Keratinocyte (primary cell): ENCODE data around the gene COL4A6. TPM values are rescaled to one million over a fixed set of nuclear protein-coding genes. Genes with fewer than 3 reads are reported as not detected.

Experiments
- DNase-seq: peaks from one replicate; pipeline ENCODE4 v3.0.0-alpha.2; 2011; ENCODE audit warnings: low read depth, missing footprints, low spot score
- FAIRE-seq: peaks from 2 replicates; lab custom pipeline; 2011; peaks lifted over from hg19 to GRCh38; lab: Jason Lieb, UNC
- H2AFZ ChIP-seq: 2 replicates; pipeline ENCODE4 v1.6.0; 2012; ENCODE audit warnings: low read length, control low read depth, inconsistent platforms; ENCODE audit not compliant: control insufficient read depth
- H3K27ac ChIP-seq: 2 replicates; pipeline ENCODE4 v1.5.1; 2011; ENCODE audit warnings: low read length; ENCODE audit not compliant: control insufficient read depth, insufficient read depth
- H3K27me3 ChIP-seq: 3 replicates; pipeline ENCODE4 v1.6.0; 2011; ENCODE audit warnings: low read length; ENCODE audit not compliant: control insufficient read depth, insufficient read depth; ENCODE audit errors: extremely low read depth
- H3K36me3 ChIP-seq, 2 experiments: 2 replicates in 1 of 2; 3 replicates in 1 of 2; pipeline ENCODE4 v1.5.1; 2011; ENCODE audit warnings: low read length in 2 of 2, mild to moderate bottlenecking in 1 of 2; ENCODE audit not compliant: control insufficient read depth in 2 of 2, insufficient read depth in 2 of 2; ENCODE audit errors: extremely low read depth in 1 of 2
- H3K4me1 ChIP-seq: 3 replicates; pipeline ENCODE4 v1.5.1; 2011; ENCODE audit warnings: low read length; ENCODE audit not compliant: control insufficient read depth, insufficient read depth; ENCODE audit errors: extremely low read depth
- H3K4me2 ChIP-seq: 3 replicates; pipeline ENCODE4 v1.6.0; 2011; ENCODE audit warnings: low read depth, low read length; ENCODE audit not compliant: control insufficient read depth, insufficient read depth; ENCODE audit errors: extremely low read depth
- H3K4me3 ChIP-seq, 3 experiments: fragments of 200-600 bp in 1 of 3; sonication (generic) in 1 of 3; 2 replicates in 2 of 3; 3 replicates in 1 of 3; pipeline ENCODE4 v1.5.1; 2011 to 2016; ENCODE audit warnings: low read length in 3 of 3, mild to moderate bottlenecking in 3 of 3, control low read depth in 2 of 3, inconsistent platforms in 1 of 3, low read depth in 1 of 3, mixed read lengths in 1 of 3, mixed run types in 1 of 3, moderate library complexity in 1 of 3; ENCODE audit not compliant: control insufficient read depth in 2 of 3, insufficient read depth in 2 of 3; ENCODE audit errors: extremely low read depth in 1 of 3
- H3K79me2 ChIP-seq: 2 replicates; pipeline ENCODE4 v1.6.0; 2012; ENCODE audit warnings: low read length; ENCODE audit not compliant: control insufficient read depth, insufficient read depth
- H3K9ac ChIP-seq: 3 replicates; pipeline ENCODE4 v1.6.0; 2011; ENCODE audit warnings: low read length; ENCODE audit not compliant: control insufficient read depth, insufficient read depth; ENCODE audit errors: extremely low read depth
- H3K9me1 ChIP-seq: 3 replicates; pipeline ENCODE4 v1.6.0; 2011; ENCODE audit warnings: low read length; ENCODE audit not compliant: control insufficient read depth, insufficient read depth; ENCODE audit errors: extremely low read depth
- H3K9me3 ChIP-seq: 2 replicates; pipeline ENCODE4 v1.5.1; 2012; ENCODE audit warnings: low read depth, low read length; ENCODE audit not compliant: control insufficient read depth
- H4K20me1 ChIP-seq: 3 replicates; pipeline ENCODE4 v1.6.0; 2011; ENCODE audit warnings: low read length; ENCODE audit not compliant: control insufficient read depth, insufficient read depth; ENCODE audit errors: extremely low read depth
- CTCF ChIP-seq, 3 experiments: IDR thresholded peaks in 1 of 3; conservative IDR thresholded peaks in 1 of 3; optimal IDR thresholded peaks in 1 of 3; 2 replicates in 2 of 3; 3 replicates in 1 of 3; pipeline versions ENCODE3 to v1.5.1; 2011; ENCODE audit warnings: low read length in 3 of 3, mild to moderate bottlenecking in 3 of 3, moderate library complexity in 2 of 3, control low read depth in 1 of 3, inconsistent platforms in 1 of 3; ENCODE audit not compliant: insufficient read depth in 2 of 3; ENCODE audit errors: extremely low read depth in 1 of 3
- EZH2 ChIP-seq: IDR thresholded peaks from one replicate; pipeline ENCODE4 v1.6.1; 2012; ENCODE audit warnings: inconsistent platforms, mild to moderate bottlenecking, low read length, moderate library complexity
- dilution Hi-C: fragments of 300-500 bp; cut with MboI; formaldehyde crosslinking; loops from one replicate; pipeline ENCODE4 v1.7.0; 2020; ENCODE audit warnings: low sequenced_read_pairs; ENCODE audit not compliant: extremely low pct_ligation_motif_present
- polyA plus RNA-seq, 5 experiments: library from polyadenylated mRNA; depleted of rRNA in 3 of 5; stranded (reverse) in 3 of 5; stranded (forward) in 1 of 5; unstranded in 1 of 5; fragments of >200 nt; gene quantifications; 1 replicate in 1 of 5; 2 replicates in 3 of 5; 3 replicates in 1 of 5; pipeline versions ENCODE4 v1.2.1 to v1.2.3, GENCODE V29; 2011 to 2012; ENCODE audit warnings: missing spikeins in 2 of 5, low read depth in 1 of 5, low replicate concordance in 1 of 5

Gene COL4A6
- polyA plus RNA-seq, 1 donor (not counting 4 experiments of a cell fraction or from before 2014, with no cell fraction given) = 18.8 TPM

GRCh38 chrX:108353452-108353851 lies 84.8 kb downstream of the COL4A6 start:
- TF ChIP-seq EZH2 = no peak
- no peak for TF ChIP-seq CTCF (optimal IDR thresholded peaks at IDR 0.05 in 1 of 3, IDR thresholded peaks at IDR 0.05 in 1 of 3, conservative IDR thresholded peaks at IDR 0.05 in 1 of 3; ENCODE audit: extremely low read depth in 1 of 3, insufficient read depth in 2 of 3, low read length in 3 of 3)
- no peak for FAIRE-seq

GRCh38 chrX:108349210-108349609 lies 89.0 kb downstream of the COL4A6 start:
- DNase-seq (no peak), FAIRE-seq (no peak)
- Histone ChIP-seq H3K9ac (no peak overlapping the region), H3K27me3 (peaks cover 3% of the 10 kb centered on the region), H3K4me1 (peaks cover 7% of the 10 kb centered on the region), H3K36me3 (no peaks in the 10 kb centered on the region), H4K20me1 (no peaks in the 10 kb centered on the region), H3K9me3 (no peaks in the 10 kb centered on the region), H2AFZ (no peak overlapping the region), H3K4me2 (no peak overlapping the region), H3K4me3 (no peak overlapping the region), H3K27ac (no peak overlapping the region), H3K9me1 (no peaks in the 10 kb centered on the region), H3K79me2 (no peaks in the 10 kb centered on the region)
- TF ChIP-seq CTCF (optimal IDR thresholded peaks at IDR 0.05 in 1 of 3, IDR thresholded peaks at IDR 0.05 in 1 of 3, conservative IDR thresholded peaks at IDR 0.05 in 1 of 3; ENCODE audit: extremely low read depth in 1 of 3, insufficient read depth in 2 of 3, low read length in 3 of 3) (no peak), EZH2 (no peak)
- dilution Hi-C loops = no loop called here

More at GRCh38 chrX:108353452-108353851, 84.8 kb downstream of the COL4A6 start:
- Histone ChIP-seq H3K27me3 (peaks cover 6% of the 10 kb centered on the region), H3K4me3 (no peak overlapping the region), H3K9ac (no peak overlapping the region), H3K79me2 (no peaks in the 10 kb centered on the region), H4K20me1 (no peaks in the 10 kb centered on the region), H3K9me1 (no peaks in the 10 kb centered on the region), H3K36me3 (no peaks in the 10 kb centered on the region), H3K27ac (no peak overlapping the region), H3K4me2 (no peak overlapping the region), H3K9me3 (no peaks in the 10 kb centered on the region), H2AFZ (no peak overlapping the region), H3K4me1 (peaks cover 3% of the 10 kb centered on the region)
- no peak for DNase-seq
- dilution Hi-C loops = no loop called here
